Measurements from ENCODE around the gene AHCYL2.
"Not testable (repeated sequence)": the region's sequence is repeated elsewhere in the genome, so short reads cannot be mapped to it uniquely, and the experiment has no call there.

Gene AHCYL2

GRCh38 chr7:129433847-129434674 lies 209.2 kb downstream of the AHCYL2 start, which contains the start of gene STRIP2:
Gene STRIP2 (plus strand): TSS chr7:129434432. CDS start chr7:129434473, 41 bp downstream.
- peaks cover 47% of the 10 kb centered on the region for H3K4me1 Mint-ChIP-seq (ENCODE audit: low read depth)
- peaks cover 27% of the 10 kb centered on the region for H3K27me3 Mint-ChIP-seq
- peaks cover 15% of the 10 kb centered on the region for H3K36me3 Mint-ChIP-seq (ENCODE audit: low read depth)
- H3K9me3 Mint-ChIP-seq: no peaks in the 10 kb centered on the region
- peak within 1 kb of the TSS; percentile 93 for H3K4me3 Mint-ChIP-seq
- H3K27ac Mint-ChIP-seq: peak within 1 kb of the TSS; percentile 91

GRCh38 chr7:129434675-129435318 lies 210.0 kb downstream of the AHCYL2 start:
- Mint-ChIP-seq H3K36me3 (ENCODE audit: low read depth) (peaks cover 19% of the 10 kb centered on the region), H3K9me3 (no peaks in the 10 kb centered on the region), H3K27me3 (peaks cover 27% of the 10 kb centered on the region), H3K27ac (peak overlapping the region; percentile 91), H3K4me3 (peak overlapping the region; percentile 93), H3K4me1 (ENCODE audit: low read depth) (peaks cover 54% of the 10 kb centered on the region)

- Mint-ChIP-seq H3K27me3 (peaks cover 27% of the 10 kb centered on the region), H3K4me1 (ENCODE audit: low read depth) (peaks cover 61% of the 10 kb centered on the region), H3K36me3 (ENCODE audit: low read depth) (peaks cover 25% of the 10 kb centered on the region), H3K27ac (peak overlapping the region; percentile 91), H3K4me3 (peak overlapping the region; percentile 93), H3K9me3 (no peaks in the 10 kb centered on the region)
Measured at GRCh38 chr7:129435414-129435829, 210.6 kb downstream of the AHCYL2 start.

- Mint-ChIP-seq H3K4me3 (peak overlapping the region; percentile 93), H3K27ac (no peak overlapping the region)
Measured at GRCh38 chr7:129436335-129436923, 211.6 kb downstream of the AHCYL2 start.

GRCh38 chr7:129437190-129437589 lies 212.4 kb downstream of the AHCYL2 start:
- no peaks in the 10 kb centered on the region for H3K9me3 Mint-ChIP-seq
- peaks cover 22% of the 10 kb centered on the region for H3K27me3 Mint-ChIP-seq
- H3K4me3 Mint-ChIP-seq: peak overlapping the region; percentile 43
- peaks cover 64% of the 10 kb centered on the region for H3K4me1 Mint-ChIP-seq (ENCODE audit: low read depth)
- peaks cover 33% of the 10 kb centered on the region for H3K36me3 Mint-ChIP-seq (ENCODE audit: low read depth)
- H3K27ac Mint-ChIP-seq: peak overlapping the region; percentile 40

More at GRCh38 chr7:129436335-129436923, 211.6 kb downstream of the AHCYL2 start:
- peaks cover 64% of the 10 kb centered on the region for H3K4me1 Mint-ChIP-seq (ENCODE audit: low read depth)
- peaks cover 27% of the 10 kb centered on the region for H3K27me3 Mint-ChIP-seq
- peaks cover 33% of the 10 kb centered on the region for H3K36me3 Mint-ChIP-seq (ENCODE audit: low read depth)
- no peaks in the 10 kb centered on the region for H3K9me3 Mint-ChIP-seq

- Mint-ChIP-seq H3K4me1 (ENCODE audit: low read depth) (peaks cover 56% of the 10 kb centered on the region), H3K36me3 (ENCODE audit: low read depth) (peaks cover 34% of the 10 kb centered on the region), H3K27me3 (peaks cover 12% of the 10 kb centered on the region), H3K4me3 (peak overlapping the region; percentile 53), H3K9me3 (no peaks in the 10 kb centered on the region), H3K27ac (peak overlapping the region; percentile 99)
Measured at GRCh38 chr7:129438281-129438838, 213.5 kb downstream of the AHCYL2 start.

GRCh38 chr7:129438839-129439651 lies 214.2 kb downstream of the AHCYL2 start:
- H3K4me1 Mint-ChIP-seq (ENCODE audit: low read depth): peaks cover 50% of the 10 kb centered on the region
- H3K36me3 Mint-ChIP-seq (ENCODE audit: low read depth): peaks cover 41% of the 10 kb centered on the region

GRCh38 chr7:129439963-129440625 lies 215.3 kb downstream of the AHCYL2 start:
- H3K9me3 Mint-ChIP-seq: no peaks in the 10 kb centered on the region
- peaks cover 10% of the 10 kb centered on the region for H3K27me3 Mint-ChIP-seq
- peaks cover 48% of the 10 kb centered on the region for H3K4me1 Mint-ChIP-seq (ENCODE audit: low read depth)
- peak overlapping the region; percentile 99 for H3K27ac Mint-ChIP-seq
- H3K4me3 Mint-ChIP-seq: peak overlapping the region; percentile 31
- H3K36me3 Mint-ChIP-seq (ENCODE audit: low read depth): peaks cover 49% of the 10 kb centered on the region

More at GRCh38 chr7:129438839-129439651, 214.2 kb downstream of the AHCYL2 start:
- no peaks in the 10 kb centered on the region for H3K9me3 Mint-ChIP-seq
- H3K4me3 Mint-ChIP-seq: peak overlapping the region; percentile 53
- peaks cover 11% of the 10 kb centered on the region for H3K27me3 Mint-ChIP-seq
- H3K27ac Mint-ChIP-seq: peak overlapping the region; percentile 99

GRCh38 chr7:129443612-129444011 lies 218.8 kb downstream of the AHCYL2 start:
- Mint-ChIP-seq H3K27ac (no peak overlapping the region), H3K36me3 (ENCODE audit: low read depth) (peaks cover 70% of the 10 kb centered on the region), H3K9me3 (peaks cover 2% of the 10 kb centered on the region), H3K4me3 (no peak overlapping the region), H3K27me3 (no peaks in the 10 kb centered on the region), H3K4me1 (ENCODE audit: low read depth) (peaks cover 21% of the 10 kb centered on the region)

GRCh38 chr7:129444776-129445175 lies 219.9 kb downstream of the AHCYL2 start:
- H3K27ac Mint-ChIP-seq; H3K27me3 Mint-ChIP-seq; H3K4me3 Mint-ChIP-seq; H3K9me3 Mint-ChIP-seq; H3K4me1 Mint-ChIP-seq (ENCODE audit: low read depth): not testable (repeated sequence)
- peaks cover 79% of the 10 kb centered on the region for H3K36me3 Mint-ChIP-seq (ENCODE audit: low read depth)

- not testable (repeated sequence) for H3K27ac Mint-ChIP-seq; H3K9me3 Mint-ChIP-seq; H3K4me3 Mint-ChIP-seq; H3K4me1 Mint-ChIP-seq (ENCODE audit: low read depth); H3K27me3 Mint-ChIP-seq
- H3K36me3 Mint-ChIP-seq (ENCODE audit: low read depth): peaks cover 81% of the 10 kb centered on the region
Measured at GRCh38 chr7:129446925-129447324, 222.1 kb downstream of the AHCYL2 start.

- H3K9me3 Mint-ChIP-seq; H3K4me3 Mint-ChIP-seq; H3K27ac Mint-ChIP-seq; H3K4me1 Mint-ChIP-seq (ENCODE audit: low read depth); H3K27me3 Mint-ChIP-seq: not testable (repeated sequence)
- H3K36me3 Mint-ChIP-seq (ENCODE audit: low read depth): peaks cover 84% of the 10 kb centered on the region
Measured at GRCh38 chr7:129447445-129447844, 222.6 kb downstream of the AHCYL2 start.

- not testable (repeated sequence) for H3K4me1 Mint-ChIP-seq (ENCODE audit: low read depth); H3K9me3 Mint-ChIP-seq; H3K27me3 Mint-ChIP-seq; H3K4me3 Mint-ChIP-seq; H3K27ac Mint-ChIP-seq
- peaks cover 93% of the 10 kb centered on the region for H3K36me3 Mint-ChIP-seq (ENCODE audit: low read depth)
Measured at GRCh38 chr7:129448608-129449007, 223.8 kb downstream of the AHCYL2 start.

- Mint-ChIP-seq H3K27ac (no peak overlapping the region), H3K36me3 (ENCODE audit: low read depth) (peaks cover 91% of the 10 kb centered on the region), H3K27me3 (no peaks in the 10 kb centered on the region), H3K9me3 (peaks cover 9% of the 10 kb centered on the region), H3K4me1 (ENCODE audit: low read depth) (no peaks in the 10 kb centered on the region), H3K4me3 (no peak overlapping the region)
Measured at GRCh38 chr7:129450295-129450694, 225.5 kb downstream of the AHCYL2 start.

Data from stimulated activated naive CD8-positive, alpha-beta T cell treated with anti-CD3 and anti-CD28 coated beads, Interleukin-15, Interleukin-2, amounts not matched to agents 100 ng/mL and 50 ng/mL, for 24 hours (primary cell).